ENCODE results near the gene FAM185A. TPM values are rescaled to one million over a fixed set of nuclear protein-coding genes. Genes with fewer than 3 reads are reported as not detected.
"Not testable (repeated sequence)": the region's sequence is repeated elsewhere in the genome, so short reads cannot be mapped to it uniquely, and the experiment has no call there.

Gene FAM185A
- total RNA-seq, 2 experiments from 2014 or later = 4.5 to 4.9 TPM

GRCh38 chr7:102726170-102726569 is 22.6 kb upstream of the FAM185A start:
- H3K4me1 Mint-ChIP-seq (ENCODE audit: low read depth); POLR2A ChIA-PET; H3K4me3 ChIP-seq (ENCODE audit: low read length); intact Hi-C loops (cut with DNase I, micrococcal nuclease); H3K36me3 ChIP-seq (ENCODE audit: insufficient read depth, low read length); CTCF ChIA-PET; H3K36me3 Mint-ChIP-seq (ENCODE audit: low read depth); H3K27me3 ChIP-seq (ENCODE audit: control insufficient read depth in 1 of 2, insufficient read depth in 2 of 2, low read length in 2 of 2); H3K4me3 Mint-ChIP-seq; H3K4me1 ChIP-seq (ENCODE audit: insufficient read depth, low read length); H3K9me3 ChIP-seq (ENCODE audit: control insufficient read depth in 1 of 2, insufficient read depth in 1 of 2, low read length in 2 of 2); H3K27ac Mint-ChIP-seq; H3K27ac ChIP-seq (ENCODE audit: low read depth in 1 of 2, low read length in 2 of 2); H3K9me3 Mint-ChIP-seq; ATAC-seq (ENCODE audit: poor library complexity); DNase-seq; H3K27me3 Mint-ChIP-seq: not testable (repeated sequence)

GRCh38 chr7:102729670-102730069 is 19.1 kb upstream of the FAM185A start:
- H3K27ac Mint-ChIP-seq; H3K36me3 ChIP-seq (ENCODE audit: insufficient read depth, low read length); H3K4me1 ChIP-seq (ENCODE audit: insufficient read depth, low read length); CTCF ChIA-PET; DNase-seq; intact Hi-C loops (cut with DNase I, micrococcal nuclease); H3K27me3 Mint-ChIP-seq; H3K36me3 Mint-ChIP-seq (ENCODE audit: low read depth); H3K4me3 ChIP-seq (ENCODE audit: low read length); ATAC-seq (ENCODE audit: poor library complexity); H3K4me1 Mint-ChIP-seq (ENCODE audit: low read depth); H3K9me3 ChIP-seq (ENCODE audit: control insufficient read depth in 1 of 2, insufficient read depth in 1 of 2, low read length in 2 of 2); H3K4me3 Mint-ChIP-seq; H3K27ac ChIP-seq (ENCODE audit: low read depth in 1 of 2, low read length in 2 of 2); H3K27me3 ChIP-seq (ENCODE audit: control insufficient read depth in 1 of 2, insufficient read depth in 2 of 2, low read length in 2 of 2); POLR2A ChIA-PET; H3K9me3 Mint-ChIP-seq: not testable (repeated sequence)

DNA sequence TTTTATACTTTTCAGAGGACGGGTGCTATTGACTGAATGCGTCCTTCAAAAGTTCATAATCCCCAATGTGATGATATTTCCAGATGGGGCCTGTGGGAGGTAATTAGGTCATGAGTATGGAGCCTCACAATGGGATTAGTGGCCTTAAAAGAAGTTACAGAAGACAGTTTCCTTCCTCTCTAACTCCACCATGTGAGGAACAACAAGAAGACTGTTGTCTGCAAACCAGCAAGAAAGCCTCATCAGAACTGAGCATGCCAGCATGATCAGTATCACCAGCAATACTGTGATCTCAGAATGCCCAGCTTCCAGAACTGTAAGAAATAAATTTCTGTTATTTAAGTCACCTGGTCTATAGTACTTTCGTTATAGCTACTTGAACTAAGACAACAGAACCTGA is 18.4 kb upstream of the FAM185A start:
- H3K27me3 ChIP-seq (ENCODE audit: control insufficient read depth in 1 of 2, insufficient read depth in 2 of 2, low read length in 2 of 2); H3K36me3 Mint-ChIP-seq (ENCODE audit: low read depth); H3K4me3 Mint-ChIP-seq; H3K4me1 ChIP-seq (ENCODE audit: insufficient read depth, low read length); H3K9me3 ChIP-seq (ENCODE audit: control insufficient read depth in 1 of 2, insufficient read depth in 1 of 2, low read length in 2 of 2); H3K4me1 Mint-ChIP-seq (ENCODE audit: low read depth); H3K36me3 ChIP-seq (ENCODE audit: insufficient read depth, low read length); intact Hi-C loops (cut with DNase I, micrococcal nuclease); H3K4me3 ChIP-seq (ENCODE audit: low read length); CTCF ChIA-PET; ATAC-seq (ENCODE audit: poor library complexity); DNase-seq; H3K27ac Mint-ChIP-seq; H3K27ac ChIP-seq (ENCODE audit: low read depth in 1 of 2, low read length in 2 of 2); POLR2A ChIA-PET; H3K27me3 Mint-ChIP-seq; H3K9me3 Mint-ChIP-seq: not testable (repeated sequence)

DNA sequence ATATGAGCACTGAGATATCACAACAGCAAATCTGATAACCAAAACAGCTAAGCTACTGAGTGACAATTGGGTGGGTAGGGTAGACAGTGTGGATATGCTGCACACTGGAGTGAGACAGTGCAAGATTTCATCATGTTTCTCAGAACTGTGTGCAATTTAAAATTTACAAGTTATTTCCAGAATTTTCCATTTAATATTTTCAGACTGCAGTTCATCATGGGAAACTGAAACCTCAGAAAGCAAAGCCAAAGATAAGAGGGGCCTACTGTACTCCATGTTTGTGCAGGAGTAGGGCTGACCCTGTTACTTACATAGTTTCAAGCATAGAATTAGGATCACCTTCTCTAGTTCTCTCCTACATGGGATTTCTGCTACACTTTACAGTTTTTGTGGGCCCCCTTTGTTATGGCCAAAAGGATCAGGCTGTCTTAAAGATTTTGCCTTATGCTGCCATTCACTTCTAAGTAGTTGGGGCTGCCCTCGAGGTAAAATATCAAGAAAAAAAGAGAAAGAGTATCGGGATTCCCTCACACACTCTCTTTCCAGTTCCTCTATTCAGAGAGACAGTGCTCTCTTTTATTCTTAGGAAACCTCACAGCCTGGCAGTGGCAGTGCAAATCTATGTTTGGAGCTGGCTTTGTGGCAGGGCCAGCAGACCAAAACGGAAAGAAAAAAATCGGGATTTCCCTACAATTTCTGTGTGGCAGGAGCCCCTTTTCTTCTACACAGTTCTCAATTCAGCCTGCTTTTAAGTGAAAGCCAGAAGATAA is 6.6 kb upstream of the FAM185A start:
- H3K4me1 Mint-ChIP-seq (ENCODE audit: low read depth); H3K4me3 ChIP-seq (ENCODE audit: low read length); H3K9me3 ChIP-seq (ENCODE audit: control insufficient read depth in 1 of 2, insufficient read depth in 1 of 2, low read length in 2 of 2); H3K36me3 Mint-ChIP-seq (ENCODE audit: low read depth); H3K9me3 Mint-ChIP-seq; CTCF ChIA-PET; ATAC-seq (ENCODE audit: poor library complexity); H3K27ac ChIP-seq (ENCODE audit: low read depth in 1 of 2, low read length in 2 of 2); H3K27me3 ChIP-seq (ENCODE audit: control insufficient read depth in 1 of 2, insufficient read depth in 2 of 2, low read length in 2 of 2); DNase-seq; H3K27ac Mint-ChIP-seq; POLR2A ChIA-PET; H3K4me1 ChIP-seq (ENCODE audit: insufficient read depth, low read length); H3K36me3 ChIP-seq (ENCODE audit: insufficient read depth, low read length); H3K4me3 Mint-ChIP-seq; H3K27me3 Mint-ChIP-seq: not testable (repeated sequence)
- intact Hi-C loops (cut with DNase I, micrococcal nuclease) = loop anchor here in 1 of 2 experiments (10.0 kb wide), 1 partner anchor 457 kb away; the partner anchor contains the start of gene SH2B2

DNA sequence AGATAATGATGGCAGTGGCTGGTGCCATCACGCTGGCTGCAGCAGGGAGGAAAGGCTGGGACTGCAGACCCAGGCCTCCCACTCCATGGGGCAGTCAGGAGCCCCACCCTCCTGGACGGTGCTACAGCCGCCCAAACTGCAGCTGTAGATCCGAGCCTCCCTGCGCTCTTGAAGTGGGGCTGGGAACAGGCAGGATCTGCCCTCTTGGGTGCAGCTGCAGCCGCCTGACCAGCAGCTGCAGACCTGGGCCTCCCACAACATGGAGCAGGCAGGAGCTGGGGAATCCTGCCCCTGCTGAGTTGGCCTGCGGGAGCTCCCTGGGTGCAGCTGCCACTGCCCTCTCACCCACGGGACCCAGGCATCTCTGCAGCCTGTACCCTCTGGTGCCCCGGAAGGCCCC is 4.9 kb upstream of the FAM185A start:
- intact Hi-C loops (cut with DNase I, micrococcal nuclease) = loop anchor here in 1 of 2 experiments (10.0 kb wide), 1 partner anchor 459 kb away; the partner anchor contains the start of gene SH2B2
- H3K9me3 Mint-ChIP-seq; H3K36me3 Mint-ChIP-seq (ENCODE audit: low read depth); H3K27me3 Mint-ChIP-seq; DNase-seq; H3K4me3 Mint-ChIP-seq; H3K4me1 Mint-ChIP-seq (ENCODE audit: low read depth); CTCF ChIA-PET; H3K4me3 ChIP-seq (ENCODE audit: low read length); H3K27ac Mint-ChIP-seq; H3K36me3 ChIP-seq (ENCODE audit: insufficient read depth, low read length); H3K4me1 ChIP-seq (ENCODE audit: insufficient read depth, low read length); ATAC-seq (ENCODE audit: poor library complexity); H3K27ac ChIP-seq (ENCODE audit: low read depth in 1 of 2, low read length in 2 of 2); POLR2A ChIA-PET; H3K27me3 ChIP-seq (ENCODE audit: control insufficient read depth in 1 of 2, insufficient read depth in 2 of 2, low read length in 2 of 2); H3K9me3 ChIP-seq (ENCODE audit: control insufficient read depth in 1 of 2, insufficient read depth in 1 of 2, low read length in 2 of 2): not testable (repeated sequence)

Data from CD4-positive, alpha-beta T cell (primary cell).